Vagina (tissue), 2 donors: ENCODE results near the gene IL3RA. TPM values are rescaled to one million over a fixed set of nuclear protein-coding genes. Genes with fewer than 3 reads are reported as not detected.

ENCODE experiments used
- DNase-seq, 2 donors: peaks; one replicate each; pipeline ENCODE4 v3.0.0-alpha.2; 2017; ENCODE audit errors: extremely low spot score in 2 of 2
- H3K27ac ChIP-seq: fragments of 200-600 bp; sonication (generic); one replicate; pipeline ENCODE4 v1.5.1; 2019
- H3K27me3 ChIP-seq: fragments of 200-600 bp; sonication (generic); one replicate; pipeline ENCODE4 v1.5.1; 2019
- H3K36me3 ChIP-seq, 2 donors: fragments of 200-600 bp; sonication (generic); one replicate each; pipeline ENCODE4 v1.5.1; 2017 to 2019
- H3K4me1 ChIP-seq: fragments of 200-600 bp; sonication (generic); one replicate; pipeline ENCODE4 v1.5.1; 2019
- H3K4me3 ChIP-seq, 2 donors: fragments of 200-600 bp; sonication (generic); 1 replicate in 1 of 2; 2 replicates in 1 of 2; pipeline ENCODE4 v1.5.1; 2016 to 2019
- H3K9me3 ChIP-seq: fragments of 200-600 bp; sonication (generic); one replicate; pipeline ENCODE4 v1.5.1; 2019
- POLR2A ChIP-seq, 2 donors: fragments of 450-650 bp; IDR thresholded peaks; one replicate each; pipeline ENCODE4 v1.6.1; 2017; ENCODE audit warnings: antibody characterized with exemption in 2 of 2, mild to moderate bottlenecking in 2 of 2, moderate library complexity in 2 of 2
- POLR2AphosphoS5 ChIP-seq, 2 donors: sonication (generic); formaldehyde crosslinking; IDR thresholded peaks; one replicate each; pipeline ENCODE4 v1.9.0; 2017; ENCODE audit warnings: antibody characterized with exemption in 2 of 2, mild to moderate bottlenecking in 2 of 2, low read depth in 1 of 2; ENCODE audit not compliant: insufficient read depth in 1 of 2
- intact Hi-C: fragments of 100-400 bp; cut with DNase I; formaldehyde crosslinking; loops from one replicate; pipeline ENCODE4 v1.15.1; 2023
- total RNA-seq: library from RNA; depleted of rRNA; stranded (reverse); fragments of >200 nt; gene quantifications from one replicate; pipeline ENCODE4 v1.2.3, GENCODE V29; 2016
- TF ChIP-seq, protein P1 (sequence below), 3 experiments: fragments of 450-650 bp in 2 of 3; fragments of 200-600 bp in 1 of 3; sonication (generic) in 1 of 3; IDR thresholded peaks; one replicate each; pipeline ENCODE4 v1.5.1; 2017 to 2019; ENCODE audit warnings: antibody characterized with exemption in 3 of 3, mild to moderate bottlenecking in 2 of 3, moderate library complexity in 2 of 3

IL3RA gene
- total RNA-seq, 1 donor from 2014 or later, result 7.9 TPM

DNA sequence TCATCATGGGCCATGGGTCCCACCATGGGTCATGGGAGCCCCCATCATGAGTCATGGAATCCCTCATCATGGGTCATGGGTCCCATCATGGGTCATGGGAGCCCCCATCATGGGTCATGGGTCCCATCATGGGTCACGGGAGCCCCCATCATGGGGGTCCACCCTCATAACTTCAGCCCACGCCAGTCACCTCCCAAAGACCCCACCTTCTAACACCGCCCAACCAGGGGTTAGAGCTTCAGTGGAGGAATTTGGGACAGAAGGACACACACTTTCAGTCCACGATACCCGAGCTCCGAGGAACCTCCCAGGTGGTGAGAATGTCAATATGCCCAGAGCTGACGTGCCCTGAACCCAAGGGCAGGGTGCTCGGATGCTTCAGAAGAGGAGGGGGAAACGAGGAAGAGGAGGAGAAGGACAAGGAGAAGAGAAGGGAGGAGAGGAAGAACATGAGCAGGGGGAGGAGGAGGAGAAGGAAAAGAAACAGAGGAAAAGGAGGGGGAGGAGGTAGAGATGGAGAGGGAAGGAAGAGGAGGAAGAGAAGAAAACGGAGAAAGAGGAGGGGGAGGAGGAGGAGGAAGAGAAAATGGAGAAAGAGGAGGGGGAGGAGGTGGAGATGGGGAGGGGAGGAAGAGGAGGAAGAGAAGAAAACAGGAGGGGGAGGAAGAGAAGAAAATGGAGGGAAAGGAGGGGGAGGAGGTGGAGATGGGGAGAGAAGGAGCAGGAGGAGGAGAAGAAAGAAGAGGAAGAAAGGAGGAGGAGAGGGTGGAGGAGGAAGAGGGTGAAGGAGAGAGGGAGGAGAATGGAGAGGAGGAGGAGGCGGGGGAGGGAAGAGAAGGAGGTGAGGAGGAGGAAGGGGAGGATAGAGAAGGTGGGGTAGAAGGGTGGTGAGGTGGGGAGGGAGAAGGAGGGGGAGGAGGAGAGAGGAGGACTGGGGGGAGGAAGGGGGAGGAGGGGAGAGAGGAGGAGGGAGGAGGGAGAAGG, 17.7 kb downstream of the IL3RA start:
- no peak for DNase-seq
- intact Hi-C loops, result no loop called here
- Histone ChIP-seq H3K36me3 (peaks cover 0 to 16% of the 10 kb centered on the region in 2 donors), H3K4me3 (no peak overlapping the region), H3K27ac (no peak overlapping the region), H3K9me3 (no peaks in the 10 kb centered on the region), H3K4me1 (no peaks in the 10 kb centered on the region), H3K27me3 (no peaks in the 10 kb centered on the region)
- TF ChIP-seq POLR2AphosphoS5 (IDR thresholded peaks at IDR 0.05; ENCODE audit: insufficient read depth in 1 of 2, low read depth in 1 of 2), result no peak
- no peak for TF ChIP-seq POLR2A (IDR thresholded peaks at IDR 0.05)
- TF ChIP-seq, protein P1, sequence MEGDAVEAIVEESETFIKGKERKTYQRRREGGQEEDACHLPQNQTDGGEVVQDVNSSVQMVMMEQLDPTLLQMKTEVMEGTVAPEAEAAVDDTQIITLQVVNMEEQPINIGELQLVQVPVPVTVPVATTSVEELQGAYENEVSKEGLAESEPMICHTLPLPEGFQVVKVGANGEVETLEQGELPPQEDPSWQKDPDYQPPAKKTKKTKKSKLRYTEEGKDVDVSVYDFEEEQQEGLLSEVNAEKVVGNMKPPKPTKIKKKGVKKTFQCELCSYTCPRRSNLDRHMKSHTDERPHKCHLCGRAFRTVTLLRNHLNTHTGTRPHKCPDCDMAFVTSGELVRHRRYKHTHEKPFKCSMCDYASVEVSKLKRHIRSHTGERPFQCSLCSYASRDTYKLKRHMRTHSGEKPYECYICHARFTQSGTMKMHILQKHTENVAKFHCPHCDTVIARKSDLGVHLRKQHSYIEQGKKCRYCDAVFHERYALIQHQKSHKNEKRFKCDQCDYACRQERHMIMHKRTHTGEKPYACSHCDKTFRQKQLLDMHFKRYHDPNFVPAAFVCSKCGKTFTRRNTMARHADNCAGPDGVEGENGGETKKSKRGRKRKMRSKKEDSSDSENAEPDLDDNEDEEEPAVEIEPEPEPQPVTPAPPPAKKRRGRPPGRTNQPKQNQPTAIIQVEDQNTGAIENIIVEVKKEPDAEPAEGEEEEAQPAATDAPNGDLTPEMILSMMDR (IDR thresholded peaks at IDR 0.05), result no peak

DNA sequence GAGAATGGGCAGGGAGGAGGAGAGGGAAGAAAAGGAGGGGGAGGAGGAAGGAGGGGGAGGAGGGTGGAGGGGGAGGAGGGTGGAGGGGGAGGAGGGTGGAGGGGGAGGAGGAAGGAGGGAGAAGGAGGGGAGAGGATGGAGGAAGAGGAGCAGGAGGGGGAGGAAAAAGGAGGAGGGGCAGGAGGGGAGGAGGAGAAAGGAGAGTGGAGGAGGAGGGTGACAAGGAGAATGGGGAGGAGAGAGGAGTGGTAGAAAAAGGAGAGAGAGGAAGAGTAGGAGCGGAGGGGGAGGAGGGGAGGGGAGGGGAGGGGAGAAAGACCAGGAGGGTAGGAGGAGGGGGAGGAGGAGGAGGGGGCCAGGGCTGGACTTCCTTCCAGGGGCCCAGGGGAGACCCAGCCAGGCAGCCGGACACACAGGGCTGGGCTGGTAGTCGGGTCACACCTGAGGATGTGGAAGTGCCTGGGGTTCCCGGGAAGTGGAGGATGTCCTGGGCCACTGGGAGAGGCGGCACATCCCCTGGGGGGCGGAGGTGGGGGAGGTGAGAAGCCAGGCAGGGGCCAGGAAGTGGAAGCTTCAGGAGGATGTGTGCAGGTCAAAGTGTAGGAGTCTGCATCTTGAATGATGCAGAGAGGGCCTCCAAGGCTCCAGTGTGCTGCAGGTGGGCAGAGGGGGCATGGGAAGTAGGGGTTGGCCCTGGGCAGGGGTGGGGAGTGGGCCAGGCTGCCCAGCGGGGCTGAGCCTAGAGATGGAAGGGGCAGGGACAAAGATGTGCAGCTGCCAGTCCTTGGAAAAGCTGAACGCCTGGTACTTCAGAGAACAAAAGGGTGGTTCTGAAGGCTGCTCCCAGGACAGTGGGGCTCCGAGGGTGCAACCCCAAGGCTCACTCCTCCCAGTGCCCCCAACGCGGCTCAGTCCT, 18.8 kb downstream of the IL3RA start:
- H3K4me3 ChIP-seq, result no peak overlapping the region
- no peak for TF ChIP-seq POLR2AphosphoS5 (IDR thresholded peaks at IDR 0.05; ENCODE audit: insufficient read depth in 1 of 2, low read depth in 1 of 2)
- TF ChIP-seq, protein P1 (IDR thresholded peaks at IDR 0.05), result no peak
- TF ChIP-seq POLR2A (IDR thresholded peaks at IDR 0.05), result no peak
- no peak overlapping the region for H3K27ac ChIP-seq
- H3K36me3 ChIP-seq, result peaks cover 0 to 16% of the 10 kb centered on the region in 2 donors
- H3K27me3 ChIP-seq, result no peaks in the 10 kb centered on the region
- no peaks in the 10 kb centered on the region for H3K4me1 ChIP-seq
- intact Hi-C loops, result no loop called here
- no peaks in the 10 kb centered on the region for H3K9me3 ChIP-seq
- DNase-seq, result no peak

GRCh38 chrX:1357993-1358392, 21.4 kb downstream of the IL3RA start:
- Histone ChIP-seq H3K27ac (no peak overlapping the region), H3K36me3 (peaks cover 0 to 16% of the 10 kb centered on the region in 2 donors), H3K27me3 (no peaks in the 10 kb centered on the region), H3K4me3 (no peak overlapping the region), H3K4me1 (no peaks in the 10 kb centered on the region), H3K9me3 (no peaks in the 10 kb centered on the region)
- intact Hi-C loops, result no loop called here
- TF ChIP-seq POLR2AphosphoS5 (IDR thresholded peaks at IDR 0.05; ENCODE audit: insufficient read depth in 1 of 2, low read depth in 1 of 2) (no peak), POLR2A (IDR thresholded peaks at IDR 0.05) (no peak)
- TF ChIP-seq, protein P1 (IDR thresholded peaks at IDR 0.05), result no peak
- no peak for DNase-seq

- Histone ChIP-seq H3K4me3 (no peak overlapping the region), H3K4me1 (no peaks in the 10 kb centered on the region), H3K27ac (no peak overlapping the region), H3K27me3 (no peaks in the 10 kb centered on the region), H3K36me3 (peaks cover 0 to 21% of the 10 kb centered on the region in 2 donors), H3K9me3 (no peaks in the 10 kb centered on the region)
- no peak for DNase-seq
- intact Hi-C loops, result no loop called here
- TF ChIP-seq POLR2AphosphoS5 (IDR thresholded peaks at IDR 0.05; ENCODE audit: insufficient read depth in 1 of 2, low read depth in 1 of 2), result no peak
- TF ChIP-seq, protein P1 (IDR thresholded peaks at IDR 0.05), result no peak
- TF ChIP-seq POLR2A (IDR thresholded peaks at IDR 0.05), result no peak
These were observed 22.4 kb downstream of the IL3RA start for GRCh38 chrX:1358793-1359476.
